PC-9 (cell line): ENCODE measurements around the gene CRTC1. TPM values are rescaled to one million over a fixed set of nuclear protein-coding genes. Genes with fewer than 3 reads are reported as not detected.
"Not testable (repeated sequence)": the region's sequence is repeated elsewhere in the genome, so short reads cannot be mapped to it uniquely, and the experiment has no call there.

Experiments used
- BruUV-seq: library from RNA; stranded (reverse); fragments of 400-500 nt; replicated peaks from 2 replicates; lab custom pipeline; 2021; lab: Mats Ljungman, UMichigan
- CTCF ChIA-PET: fragments of 300-600 bp; sonication (Branson Sonifier 250); formaldehyde crosslinking; loops from one replicate; lab custom pipeline; 2022; ENCODE audit warnings: antibody characterized with exemption; lab: Charles Lee
- POLR2A ChIA-PET: fragments of 300-600 bp; sonication (Branson Sonifier 250); formaldehyde crosslinking; loops from one replicate; lab custom pipeline; 2022; ENCODE audit warnings: antibody characterized with exemption; ENCODE audit not compliant: unreplicated experiment; lab: Charles Lee
- DNase-seq, 2 experiments: peaks; one replicate each; pipeline versions ENCODE4 v3.0.0 to v3.0.0-alpha.2; 2015 to 2022; ENCODE audit warnings: mixed read lengths in 1 of 2
- H2AFZ ChIP-seq: fragments of 200-600 bp; sonication (generic); 2 replicates; pipeline ENCODE4 v1.8.1; 2017; ENCODE audit warnings: antibody characterized with exemption
- H3F3A ChIP-seq: fragments of 200-600 bp; sonication (generic); 2 replicates; pipeline ENCODE4 v1.8.1; 2017; ENCODE audit warnings: antibody characterized with exemption, mild to moderate bottlenecking, low read depth; ENCODE audit not compliant: insufficient read depth
- H3K27ac ChIP-seq: fragments of 200-600 bp; sonication (generic); 2 replicates; pipeline ENCODE4 v1.6.1; 2016; ENCODE audit warnings: mixed run types
- H3K27me3 ChIP-seq: fragments of 200-600 bp; sonication (generic); 2 replicates; pipeline ENCODE4 v1.6.1; 2016; ENCODE audit warnings: low read depth, mixed run types; ENCODE audit not compliant: insufficient read depth
- H3K36me3 ChIP-seq: fragments of 200-600 bp; sonication (generic); 2 replicates; pipeline ENCODE4 v1.6.1; 2016; ENCODE audit warnings: low read depth, mixed run types
- H3K4me1 ChIP-seq: fragments of 200-600 bp; sonication (generic); replicated peaks from 2 replicates; pipeline ENCODE4 v1.6.1; 2016; ENCODE audit warnings: mixed run types; ENCODE audit not compliant: insufficient read depth
- H3K4me2 ChIP-seq: fragments of 200-600 bp; sonication (generic); 2 replicates; pipeline ENCODE4 v1.6.1; 2017; ENCODE audit warnings: mixed run types
- H3K4me3 ChIP-seq: fragments of 200-600 bp; sonication (generic); 2 replicates; pipeline ENCODE4 v1.6.1; 2016; ENCODE audit warnings: mixed run types
- H3K79me2 ChIP-seq: fragments of 200-600 bp; sonication (generic); 2 replicates; pipeline ENCODE4 v1.6.1; 2017; ENCODE audit warnings: low read depth, mixed run types
- H3K9me2 ChIP-seq: fragments of 200-600 bp; sonication (generic); 2 replicates; pipeline ENCODE4 v1.8.1; 2017; ENCODE audit warnings: mild to moderate bottlenecking; ENCODE audit not compliant: insufficient read depth
- H3K9me3 ChIP-seq: fragments of 200-600 bp; sonication (generic); 2 replicates; pipeline ENCODE4 v1.8.1; 2016; ENCODE audit warnings: low read depth; ENCODE audit not compliant: insufficient read depth
- H4K20me1 ChIP-seq: fragments of 200-600 bp; sonication (generic); 2 replicates; pipeline ENCODE4 v1.8.1; 2017; ENCODE audit not compliant: insufficient read depth
- EZH2 ChIP-seq: fragments of 200-600 bp; sonication (generic); IDR thresholded peaks from 2 replicates; pipeline ENCODE4 v1.8.0; 2017; ENCODE audit warnings: antibody characterized with exemption, low read depth
- intact Hi-C: fragments of 100-400 bp; cut with micrococcal nuclease; formaldehyde crosslinking; loops from one replicate; pipeline ENCODE4 v1.10.0; 2022; ENCODE audit not compliant: unreplicated experiment
- total RNA-seq: library from RNA; stranded (reverse); gene quantifications from 2 replicates; pipeline ENCODE4 v1.2.3, GENCODE V29; 2021
- TF ChIP-seq, protein P1 (sequence below): fragments of 200-600 bp; sonication (generic); conservative IDR thresholded peaks from 2 replicates; pipeline ENCODE4 v1.6.1; 2017; ENCODE audit warnings: mixed run types, antibody characterized with exemption, mild to moderate bottlenecking, moderate library complexity

CRTC1 gene
- total RNA-seq, 1 experiment from 2014 or later, result 16.6 TPM

DNA sequence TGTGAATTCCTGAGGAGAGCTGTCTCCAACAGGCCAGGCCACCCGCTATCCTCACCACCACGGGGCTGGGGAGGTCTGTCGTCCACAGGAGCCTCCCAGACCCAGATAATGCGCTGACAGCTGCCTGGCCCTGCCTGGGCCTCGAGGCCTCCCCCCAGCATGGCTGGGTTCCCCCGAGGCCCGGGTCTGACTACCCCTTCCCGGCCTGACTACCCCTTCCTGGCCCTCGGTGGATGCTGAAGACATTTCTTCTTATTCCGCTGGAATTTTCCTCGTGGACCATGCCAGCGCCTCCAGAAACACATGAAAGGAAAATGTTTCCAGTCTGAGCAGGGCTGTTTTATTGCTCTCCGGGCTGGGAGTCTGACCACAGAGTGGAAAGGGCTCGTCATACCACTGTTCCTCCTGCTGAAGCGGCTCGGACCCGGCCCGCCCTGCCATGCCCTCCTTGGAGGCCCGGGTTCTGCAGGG is 124.4 kb downstream of the CRTC1 start:
- H4K20me1 ChIP-seq, result no peaks in the 10 kb centered on the region
- H2AFZ ChIP-seq, result no peak overlapping the region
- no peaks in the 10 kb centered on the region; the same call in 1 of the 2 replicates for H3F3A ChIP-seq
- no TSS peak for BruUV-seq
- no peak overlapping the region for H3K4me3 ChIP-seq
- no peaks in the 10 kb centered on the region for H3K79me2 ChIP-seq
- H3K36me3 ChIP-seq, result no peaks in the 10 kb centered on the region
- no peak overlapping the region for H3K4me2 ChIP-seq
- ChIA-PET CTCF (no interaction called here), POLR2A (no interaction called here)
- peaks cover 6% of the 10 kb centered on the region; the same call in 1 of the 2 replicates for H3K27me3 ChIP-seq
- intact Hi-C loops, result no loop called here
- no peaks in the 10 kb centered on the region for H3K9me2 ChIP-seq
- DNase-seq, result peak in 1 of 2 experiments; percentile 10
- peaks cover 8% of the 10 kb centered on the region for H3K4me1 ChIP-seq
- no peak for TF ChIP-seq EZH2
- TF ChIP-seq, protein P1, sequence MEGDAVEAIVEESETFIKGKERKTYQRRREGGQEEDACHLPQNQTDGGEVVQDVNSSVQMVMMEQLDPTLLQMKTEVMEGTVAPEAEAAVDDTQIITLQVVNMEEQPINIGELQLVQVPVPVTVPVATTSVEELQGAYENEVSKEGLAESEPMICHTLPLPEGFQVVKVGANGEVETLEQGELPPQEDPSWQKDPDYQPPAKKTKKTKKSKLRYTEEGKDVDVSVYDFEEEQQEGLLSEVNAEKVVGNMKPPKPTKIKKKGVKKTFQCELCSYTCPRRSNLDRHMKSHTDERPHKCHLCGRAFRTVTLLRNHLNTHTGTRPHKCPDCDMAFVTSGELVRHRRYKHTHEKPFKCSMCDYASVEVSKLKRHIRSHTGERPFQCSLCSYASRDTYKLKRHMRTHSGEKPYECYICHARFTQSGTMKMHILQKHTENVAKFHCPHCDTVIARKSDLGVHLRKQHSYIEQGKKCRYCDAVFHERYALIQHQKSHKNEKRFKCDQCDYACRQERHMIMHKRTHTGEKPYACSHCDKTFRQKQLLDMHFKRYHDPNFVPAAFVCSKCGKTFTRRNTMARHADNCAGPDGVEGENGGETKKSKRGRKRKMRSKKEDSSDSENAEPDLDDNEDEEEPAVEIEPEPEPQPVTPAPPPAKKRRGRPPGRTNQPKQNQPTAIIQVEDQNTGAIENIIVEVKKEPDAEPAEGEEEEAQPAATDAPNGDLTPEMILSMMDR, result no peak
- H3K9me3 ChIP-seq, result no peaks in the 10 kb centered on the region
- H3K27ac ChIP-seq, result no peak overlapping the region

DNA sequence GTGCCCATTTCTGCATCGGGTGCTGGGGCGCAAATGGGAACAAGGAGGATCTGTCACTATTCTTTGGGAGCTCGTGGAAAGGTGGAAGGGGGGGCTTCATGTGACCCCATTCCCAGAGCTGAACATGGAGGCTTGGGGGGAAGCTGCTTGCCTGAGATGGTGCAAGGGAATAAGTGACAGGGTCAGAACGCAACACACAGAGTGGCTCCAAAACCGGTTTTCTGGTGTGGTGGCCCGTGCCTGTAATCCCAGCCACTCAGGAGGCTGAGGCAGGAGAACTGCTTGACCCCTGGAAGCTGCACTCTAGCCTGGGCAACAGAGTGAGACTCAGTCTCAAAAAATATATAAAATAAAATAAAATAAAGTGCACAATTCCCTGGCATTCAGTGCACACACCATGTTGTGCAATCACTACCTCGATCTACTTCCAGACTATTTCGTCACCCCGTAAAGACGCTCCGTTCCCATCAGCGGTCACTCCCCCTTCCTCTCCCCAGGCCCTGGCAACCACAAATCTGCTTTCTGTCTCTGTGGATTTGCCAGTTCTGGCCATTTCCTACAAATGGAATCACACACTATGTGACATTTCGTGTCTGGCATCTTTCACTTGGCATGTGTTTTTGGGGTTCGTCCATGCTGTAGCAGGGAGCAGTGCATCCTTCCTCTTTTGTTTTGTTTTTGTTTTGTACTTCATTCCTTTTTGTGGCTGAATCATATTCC is 125.8 kb downstream of the CRTC1 start:
- peak overlapping the region; percentile 65 for H3K4me2 ChIP-seq
- ChIA-PET CTCF (interaction anchor here (0.6 kb wide), 1 partner anchor 15 kb away, joined by 4 read pairs; no protein-coding TSS in a partner anchor), POLR2A (no interaction called here)
- peak in 1 of 2 experiments; percentile 36 for DNase-seq
- H3K4me3 ChIP-seq, result no peak overlapping the region
- no peak overlapping the region for H3K27ac ChIP-seq
- no peaks in the 10 kb centered on the region for H3K9me3 ChIP-seq
- no peaks in the 10 kb centered on the region for H3K79me2 ChIP-seq
- H3K9me2 ChIP-seq, result no peaks in the 10 kb centered on the region
- H3K4me1 ChIP-seq, result peaks cover 8% of the 10 kb centered on the region
- intact Hi-C loops, result no loop called here
- H4K20me1 ChIP-seq, result no peaks in the 10 kb centered on the region
- H3K27me3 ChIP-seq, result peaks cover 6% of the 10 kb centered on the region; the same call in 1 of the 2 replicates
- H3K36me3 ChIP-seq, result no peaks in the 10 kb centered on the region
- H3F3A ChIP-seq, result no peaks in the 10 kb centered on the region
- no peak overlapping the region for H2AFZ ChIP-seq
- TF ChIP-seq, protein P1, result no peak
- TF ChIP-seq EZH2, result no peak
- no TSS peak for BruUV-seq

DNA sequence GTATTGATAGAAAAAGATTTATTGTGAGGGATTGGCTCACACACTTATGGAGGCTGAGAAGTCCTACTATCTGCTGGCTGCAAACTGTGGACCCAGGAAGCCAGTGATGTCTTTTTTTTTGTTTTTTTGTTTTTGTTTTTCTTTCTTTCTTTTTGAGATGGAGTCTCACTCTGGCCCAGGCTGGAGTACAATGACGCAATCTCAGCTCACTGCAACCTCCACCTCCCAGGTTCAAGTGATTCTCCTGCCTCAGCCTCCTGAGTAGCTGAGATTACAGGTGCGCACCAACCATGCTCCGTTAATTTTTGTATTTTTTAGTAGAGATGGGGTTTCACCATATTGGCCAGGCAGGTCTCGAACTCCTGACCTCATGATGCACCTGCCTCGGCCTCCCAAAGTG is 128.2 kb downstream of the CRTC1 start:
- H2AFZ ChIP-seq, H3K79me2 ChIP-seq, CTCF ChIA-PET, DNase-seq, H4K20me1 ChIP-seq, H3K4me2 ChIP-seq, H3K4me1 ChIP-seq, BruUV-seq, intact Hi-C loops, H3K27ac ChIP-seq, H3K9me2 ChIP-seq, H3F3A ChIP-seq, H3K9me3 ChIP-seq, H3K36me3 ChIP-seq, POLR2A ChIA-PET, H3K4me3 ChIP-seq: not testable (repeated sequence)
- H3K27me3 ChIP-seq, result peaks cover 12% of the 10 kb centered on the region; the same call in 1 of the 2 replicates
